HEK293 (cell line): ENCODE results near the gene PAQR8.

Experiments used
- CTCF ChIA-PET: fragments of 350-600 bp; formaldehyde crosslinking; extraction: SDS; loops from one replicate; lab custom pipeline; 2021; ENCODE audit warnings: antibody characterized with exemption; lab: Yijun Ruan, JAX
- POLR2A ChIA-PET: fragments of 300-600 bp; formaldehyde crosslinking; extraction: SDS; loops from one replicate; lab custom pipeline; 2020; ENCODE audit warnings: antibody characterized with exemption, inconsistent platforms; lab: Yijun Ruan, JAX
- H3K27ac ChIP-seq: fragments of 200-500 bp; sonication (Bioruptor generic); 2 replicates; pipeline ENCODE4 v1.5.1; 2014; ENCODE audit warnings: low read depth, low read length, control low read depth, inconsistent platforms; ENCODE audit errors: extremely low read depth
- H3K36me3 ChIP-seq, 2 experiments: fragments of 200-500 bp in 1 of 2; sonication (Bioruptor generic) in 1 of 2; 1 replicate in 1 of 2; 2 replicates in 1 of 2; pipeline ENCODE4 v1.5.1; 2014 to 2017; ENCODE audit warnings: inconsistent platforms in 2 of 2, low read length in 2 of 2; ENCODE audit not compliant: control insufficient read depth in 2 of 2, insufficient read depth in 1 of 2
- H3K4me1 ChIP-seq: fragments of 200-500 bp; sonication (Bioruptor generic); 2 replicates; pipeline ENCODE4 v1.5.1; 2014; ENCODE audit warnings: mild to moderate bottlenecking, low read length, inconsistent platforms; ENCODE audit not compliant: control insufficient read depth, insufficient read depth
- H3K4me3 ChIP-seq: 2 replicates; pipeline ENCODE4 v1.5.1; 2011; ENCODE audit warnings: low read depth, mild to moderate bottlenecking, control low read depth, low read length, moderate library complexity
- H3K9me3 ChIP-seq: fragments of 200-500 bp; sonication (Bioruptor generic); 2 replicates; pipeline ENCODE4 v1.5.1; 2014; ENCODE audit warnings: low read depth, low read length, inconsistent platforms; ENCODE audit not compliant: control insufficient read depth, insufficient read depth
- BCL11B ChIP-seq: fragments of 450-650 bp; formaldehyde crosslinking; IDR thresholded peaks from 2 replicates; pipeline ENCODE4 v1.5.1; 2016; ENCODE audit warnings: low read depth, missing biosample characterization, missing genetic modification characterization
- GLIS2 ChIP-seq: fragments of 450-650 bp; formaldehyde crosslinking; IDR thresholded peaks from 2 replicates; pipeline ENCODE4 v1.5.1; 2016; ENCODE audit warnings: missing biosample characterization, missing genetic modification characterization
- HOXC10 ChIP-seq: sonication (generic); formaldehyde crosslinking; IDR thresholded peaks from 2 replicates; pipeline ENCODE4 v1.8.1; 2023; ENCODE audit warnings: mild to moderate bottlenecking, missing genetic modification reagents
- KLF16 ChIP-seq: fragments of 450-650 bp; formaldehyde crosslinking; IDR thresholded peaks from 2 replicates; pipeline ENCODE4 v1.5.1; 2017; ENCODE audit warnings: missing biosample characterization, missing genetic modification characterization
- KLF7 ChIP-seq: fragments of 450-650 bp; formaldehyde crosslinking; IDR thresholded peaks from 2 replicates; pipeline ENCODE4 v1.5.1; 2016; ENCODE audit warnings: missing biosample characterization, missing genetic modification characterization, borderline replicate concordance
- ZNF112 ChIP-seq: fragments of 450-650 bp; formaldehyde crosslinking; IDR thresholded peaks from 2 replicates; pipeline ENCODE4 v1.5.0; 2017; ENCODE audit warnings: missing biosample characterization, missing genetic modification characterization
- ZNF175 ChIP-seq: fragments of 450-650 bp; formaldehyde crosslinking; IDR thresholded peaks from 2 replicates; pipeline ENCODE4 v1.5.1; 2016; ENCODE audit warnings: missing biosample characterization, missing genetic modification characterization
- ZNF214 ChIP-seq: fragments of 450-650 bp; formaldehyde crosslinking; IDR thresholded peaks from 2 replicates; pipeline ENCODE4 v1.5.1; 2017; ENCODE audit warnings: missing biosample characterization, mild to moderate bottlenecking, missing genetic modification characterization, borderline replicate concordance
- ZNF24 ChIP-seq: fragments of 450-650 bp; formaldehyde crosslinking; IDR thresholded peaks from 2 replicates; pipeline ENCODE4 v1.5.1; 2016; ENCODE audit warnings: missing biosample characterization, missing genetic modification characterization
- ZNF510 ChIP-seq: fragments of 450-650 bp; formaldehyde crosslinking; IDR thresholded peaks from 2 replicates; pipeline ENCODE4 v1.5.1; 2018; ENCODE audit warnings: mild to moderate bottlenecking, missing genetic modification characterization, missing biosample characterization; ENCODE audit not compliant: insufficient replicate concordance
- ZNF514 ChIP-seq: fragments of 450-650 bp; formaldehyde crosslinking; IDR thresholded peaks from 2 replicates; pipeline ENCODE4 v1.5.1; 2016; ENCODE audit warnings: missing biosample characterization, missing genetic modification characterization
- ZNF654 ChIP-seq: fragments of 450-650 bp; formaldehyde crosslinking; IDR thresholded peaks from 2 replicates; pipeline ENCODE4 v1.5.1; 2016; ENCODE audit warnings: low read depth, missing biosample characterization, missing genetic modification characterization
- ZNF76 ChIP-seq: fragments of 450-650 bp; formaldehyde crosslinking; IDR thresholded peaks from 2 replicates; pipeline ENCODE4; 2016; ENCODE audit warnings: low read depth, missing biosample characterization, missing genetic modification characterization, borderline replicate concordance
- ZSCAN30 ChIP-seq: fragments of 450-650 bp; IDR thresholded peaks from 2 replicates; pipeline ENCODE4 v1.5.1; 2018; ENCODE audit warnings: missing biosample characterization, mild to moderate bottlenecking, missing genetic modification characterization, moderate library complexity
- ZXDB ChIP-seq: fragments of 450-650 bp; formaldehyde crosslinking; IDR thresholded peaks from 2 replicates; pipeline ENCODE4 v1.5.1; 2016; ENCODE audit warnings: missing biosample characterization, missing genetic modification characterization
- TF ChIP-seq, protein P1 (sequence below): fragments of 450-650 bp; formaldehyde crosslinking; IDR thresholded peaks from 2 replicates; pipeline ENCODE4 v1.5.1; 2017; ENCODE audit warnings: missing biosample characterization, missing genetic modification characterization
- TF ChIP-seq, protein P2 (sequence below): fragments of 450-650 bp; formaldehyde crosslinking; IDR thresholded peaks from 2 replicates; pipeline ENCODE4 v1.5.1; 2016; ENCODE audit warnings: missing biosample characterization, missing genetic modification characterization
- TF ChIP-seq, protein P3 (sequence below): fragments of 450-650 bp; formaldehyde crosslinking; conservative IDR thresholded peaks from 2 replicates; pipeline ENCODE4 v1.5.1; 2016; ENCODE audit warnings: low read depth, missing biosample characterization, missing genetic modification characterization
- TF ChIP-seq, protein P4 (sequence below): fragments of 450-650 bp; formaldehyde crosslinking; IDR thresholded peaks from 2 replicates; pipeline ENCODE4 v1.5.1; 2017; ENCODE audit warnings: missing biosample characterization, missing genetic modification characterization
- TF ChIP-seq, protein P5 (sequence below): fragments of 450-650 bp; formaldehyde crosslinking; IDR thresholded peaks from 2 replicates; pipeline ENCODE4; 2016; ENCODE audit warnings: missing biosample characterization, missing genetic modification characterization
- TF ChIP-seq, protein P6 (sequence below): fragments of 450-650 bp; formaldehyde crosslinking; IDR thresholded peaks from 2 replicates; pipeline ENCODE4 v1.5.1; 2016; ENCODE audit warnings: missing biosample characterization, missing genetic modification characterization
- TF ChIP-seq, protein P7 (sequence below): fragments of 450-650 bp; formaldehyde crosslinking; IDR thresholded peaks from 2 replicates; pipeline ENCODE4 v1.5.1; 2016; ENCODE audit warnings: missing biosample characterization, missing genetic modification characterization, low read depth

The PAQR8 gene

DNA sequence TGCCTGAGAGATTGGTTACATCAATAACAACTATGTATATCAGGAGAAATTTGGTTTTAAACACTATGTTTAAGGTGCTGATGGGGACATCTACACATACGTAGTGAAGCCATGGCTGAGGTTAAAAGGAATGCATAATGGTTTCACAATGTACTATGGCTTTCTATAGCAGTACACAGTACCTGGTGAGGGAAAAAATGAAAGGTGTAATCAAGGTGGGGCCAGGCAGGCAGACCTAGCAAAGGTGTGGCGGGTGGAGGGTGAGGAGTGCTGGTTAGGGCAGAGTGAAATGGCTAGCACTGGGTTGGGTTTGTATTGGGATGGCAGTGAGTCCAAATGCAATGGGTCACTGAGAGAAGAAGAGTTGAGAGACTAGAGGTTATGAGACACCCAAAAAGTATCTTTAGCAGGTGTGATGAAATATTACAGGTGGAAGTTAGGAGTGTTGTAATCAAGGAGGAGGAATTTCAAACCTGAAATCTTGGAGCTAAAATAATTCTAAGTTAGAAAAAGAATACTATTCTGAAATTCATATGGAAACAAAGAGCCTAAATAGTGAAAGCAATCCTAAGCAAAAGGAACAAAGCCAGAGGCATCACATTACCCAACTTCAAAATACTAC, 22.3 kb downstream of the PAQR8 start:
- no peaks in the 10 kb centered on the region for H3K4me1 ChIP-seq
- H3K36me3 ChIP-seq: no peaks in the 10 kb centered on the region; a peak in 1 of 3 replicates
- CTCF ChIA-PET: interaction anchor here (0.6 to 0.8 kb wide), 3 partner anchors 98 to 394 kb away, joined by 3 to 6 read pairs (median 5); no protein-coding TSS in a partner anchor
- no peak overlapping the region for H3K27ac ChIP-seq
- no peak overlapping the region for H3K4me3 ChIP-seq
- TF ChIP-seq, protein P1, sequence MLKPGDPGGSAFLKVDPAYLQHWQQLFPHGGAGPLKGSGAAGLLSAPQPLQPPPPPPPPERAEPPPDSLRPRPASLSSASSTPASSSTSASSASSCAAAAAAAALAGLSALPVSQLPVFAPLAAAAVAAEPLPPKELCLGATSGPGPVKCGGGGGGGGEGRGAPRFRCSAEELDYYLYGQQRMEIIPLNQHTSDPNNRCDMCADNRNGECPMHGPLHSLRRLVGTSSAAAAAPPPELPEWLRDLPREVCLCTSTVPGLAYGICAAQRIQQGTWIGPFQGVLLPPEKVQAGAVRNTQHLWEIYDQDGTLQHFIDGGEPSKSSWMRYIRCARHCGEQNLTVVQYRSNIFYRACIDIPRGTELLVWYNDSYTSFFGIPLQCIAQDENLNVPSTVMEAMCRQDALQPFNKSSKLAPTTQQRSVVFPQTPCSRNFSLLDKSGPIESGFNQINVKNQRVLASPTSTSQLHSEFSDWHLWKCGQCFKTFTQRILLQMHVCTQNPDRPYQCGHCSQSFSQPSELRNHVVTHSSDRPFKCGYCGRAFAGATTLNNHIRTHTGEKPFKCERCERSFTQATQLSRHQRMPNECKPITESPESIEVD (tag by site-specific recombination): no peak
- TF ChIP-seq, protein P2, sequence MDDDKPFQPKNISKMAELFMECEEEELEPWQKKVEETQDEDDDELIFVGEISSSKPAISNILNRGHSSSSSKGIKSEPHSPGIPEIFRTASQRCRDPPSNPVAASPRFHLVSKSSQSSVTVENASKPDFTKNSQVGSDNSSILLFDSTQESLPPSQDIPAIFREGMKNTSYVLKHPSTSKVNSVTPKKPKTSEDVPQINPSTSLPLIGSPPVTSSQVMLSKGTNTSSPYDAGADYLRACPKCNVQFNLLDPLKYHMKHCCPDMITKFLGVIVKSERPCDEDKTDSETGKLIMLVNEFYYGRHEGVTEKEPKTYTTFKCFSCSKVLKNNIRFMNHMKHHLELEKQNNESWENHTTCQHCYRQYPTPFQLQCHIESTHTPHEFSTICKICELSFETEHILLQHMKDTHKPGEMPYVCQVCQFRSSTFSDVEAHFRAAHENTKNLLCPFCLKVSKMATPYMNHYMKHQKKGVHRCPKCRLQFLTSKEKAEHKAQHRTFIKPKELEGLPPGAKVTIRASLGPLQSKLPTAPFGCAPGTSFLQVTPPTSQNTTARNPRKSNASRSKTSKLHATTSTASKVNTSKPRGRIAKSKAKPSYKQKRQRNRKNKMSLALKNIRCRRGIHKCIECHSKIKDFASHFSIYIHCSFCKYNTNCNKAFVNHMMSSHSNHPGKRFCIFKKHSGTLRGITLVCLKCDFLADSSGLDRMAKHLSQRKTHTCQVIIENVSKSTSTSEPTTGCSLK (tag by site-specific recombination): no peak
- TF ChIP-seq BCL11B (no peak), HOXC10 (CRISPR knock-in tag) (no peak), ZNF175 (tag by site-specific recombination) (no peak), KLF7 (tag by site-specific recombination) (no peak), ZNF76 (no peak), ZSCAN30 (tag by site-specific recombination) (no peak), ZNF24 (tag by site-specific recombination) (no peak)
- TF ChIP-seq, protein P3, sequence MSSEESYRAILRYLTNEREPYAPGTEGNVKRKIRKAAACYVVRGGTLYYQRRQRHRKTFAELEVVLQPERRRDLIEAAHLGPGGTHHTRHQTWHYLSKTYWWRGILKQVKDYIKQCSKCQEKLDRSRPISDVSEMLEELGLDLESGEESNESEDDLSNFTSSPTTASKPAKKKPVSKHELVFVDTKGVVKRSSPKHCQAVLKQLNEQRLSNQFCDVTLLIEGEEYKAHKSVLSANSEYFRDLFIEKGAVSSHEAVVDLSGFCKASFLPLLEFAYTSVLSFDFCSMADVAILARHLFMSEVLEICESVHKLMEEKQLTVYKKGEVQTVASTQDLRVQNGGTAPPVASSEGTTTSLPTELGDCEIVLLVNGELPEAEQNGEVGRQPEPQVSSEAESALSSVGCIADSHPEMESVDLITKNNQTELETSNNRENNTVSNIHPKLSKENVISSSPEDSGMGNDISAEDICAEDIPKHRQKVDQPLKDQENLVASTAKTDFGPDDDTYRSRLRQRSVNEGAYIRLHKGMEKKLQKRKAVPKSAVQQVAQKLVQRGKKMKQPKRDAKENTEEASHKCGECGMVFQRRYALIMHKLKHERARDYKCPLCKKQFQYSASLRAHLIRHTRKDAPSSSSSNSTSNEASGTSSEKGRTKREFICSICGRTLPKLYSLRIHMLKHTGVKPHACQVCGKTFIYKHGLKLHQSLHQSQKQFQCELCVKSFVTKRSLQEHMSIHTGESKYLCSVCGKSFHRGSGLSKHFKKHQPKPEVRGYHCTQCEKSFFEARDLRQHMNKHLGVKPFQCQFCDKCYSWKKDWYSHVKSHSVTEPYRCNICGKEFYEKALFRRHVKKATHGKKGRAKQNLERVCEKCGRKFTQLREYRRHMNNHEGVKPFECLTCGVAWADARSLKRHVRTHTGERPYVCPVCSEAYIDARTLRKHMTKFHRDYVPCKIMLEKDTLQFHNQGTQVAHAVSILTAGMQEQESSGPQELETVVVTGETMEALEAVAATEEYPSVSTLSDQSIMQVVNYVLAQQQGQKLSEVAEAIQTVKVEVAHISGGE (tag by site-specific recombination): no peak
- TF ChIP-seq, protein P4, sequence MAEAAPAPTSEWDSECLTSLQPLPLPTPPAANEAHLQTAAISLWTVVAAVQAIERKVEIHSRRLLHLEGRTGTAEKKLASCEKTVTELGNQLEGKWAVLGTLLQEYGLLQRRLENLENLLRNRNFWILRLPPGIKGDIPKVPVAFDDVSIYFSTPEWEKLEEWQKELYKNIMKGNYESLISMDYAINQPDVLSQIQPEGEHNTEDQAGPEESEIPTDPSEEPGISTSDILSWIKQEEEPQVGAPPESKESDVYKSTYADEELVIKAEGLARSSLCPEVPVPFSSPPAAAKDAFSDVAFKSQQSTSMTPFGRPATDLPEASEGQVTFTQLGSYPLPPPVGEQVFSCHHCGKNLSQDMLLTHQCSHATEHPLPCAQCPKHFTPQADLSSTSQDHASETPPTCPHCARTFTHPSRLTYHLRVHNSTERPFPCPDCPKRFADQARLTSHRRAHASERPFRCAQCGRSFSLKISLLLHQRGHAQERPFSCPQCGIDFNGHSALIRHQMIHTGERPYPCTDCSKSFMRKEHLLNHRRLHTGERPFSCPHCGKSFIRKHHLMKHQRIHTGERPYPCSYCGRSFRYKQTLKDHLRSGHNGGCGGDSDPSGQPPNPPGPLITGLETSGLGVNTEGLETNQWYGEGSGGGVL: no peak
- POLR2A ChIA-PET: interaction anchor here (0.7 kb wide), 1 partner anchor 985 kb away, joined by 3 read pairs; no protein-coding TSS in a partner anchor
- H3K9me3 ChIP-seq: no peaks in the 10 kb centered on the region

DNA sequence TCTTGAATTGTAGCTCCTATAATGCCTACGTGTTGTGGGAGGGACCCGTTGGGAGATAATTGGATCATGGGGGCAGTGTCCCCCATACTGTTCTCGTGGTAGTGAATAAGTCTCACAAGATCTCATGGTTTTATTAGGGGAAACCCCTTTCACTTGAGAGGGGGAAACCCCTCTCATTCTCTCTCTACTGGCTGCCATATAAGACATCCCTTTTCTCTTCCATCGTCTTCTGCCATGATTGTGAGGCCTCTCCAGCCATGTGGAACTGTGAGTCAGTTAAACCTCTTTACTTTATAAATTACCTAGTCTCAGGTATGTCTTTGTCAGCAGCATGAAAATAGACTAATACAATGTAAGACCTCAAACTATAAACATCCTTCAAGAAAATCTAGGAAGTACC, 23.1 kb downstream of the PAQR8 start:
- no peaks in the 10 kb centered on the region for H3K9me3 ChIP-seq
- H3K4me1 ChIP-seq: peaks cover 3% of the 10 kb centered on the region
- no peak overlapping the region for H3K27ac ChIP-seq
- ChIA-PET POLR2A (no interaction called here), CTCF (interaction anchor here (0.6 to 0.7 kb wide), 3 partner anchors 23 to 393 kb away, joined by 3 to 6 read pairs (median 4); no protein-coding TSS in a partner anchor)
- no peaks in the 10 kb centered on the region; a peak in 1 of 3 replicates for H3K36me3 ChIP-seq
- TF ChIP-seq GLIS2 (tag by site-specific recombination): no peak
- TF ChIP-seq, protein P5, sequence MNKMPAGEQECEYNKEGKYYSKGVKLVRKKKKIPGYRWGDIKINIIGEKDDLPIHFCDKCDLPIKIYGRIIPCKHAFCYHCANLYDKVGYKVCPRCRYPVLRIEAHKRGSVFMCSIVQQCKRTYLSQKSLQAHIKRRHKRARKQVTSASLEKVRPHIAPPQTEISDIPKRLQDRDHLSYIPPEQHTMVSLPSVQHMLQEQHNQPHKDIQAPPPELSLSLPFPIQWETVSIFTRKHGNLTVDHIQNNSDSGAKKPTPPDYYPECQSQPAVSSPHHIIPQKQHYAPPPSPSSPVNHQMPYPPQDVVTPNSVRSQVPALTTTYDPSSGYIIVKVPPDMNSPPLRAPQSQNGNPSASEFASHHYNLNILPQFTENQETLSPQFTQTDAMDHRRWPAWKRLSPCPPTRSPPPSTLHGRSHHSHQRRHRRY (tag by site-specific recombination): no peak
- no peak for TF ChIP-seq ZNF514 (tag by site-specific recombination)
- TF ChIP-seq, protein P6, sequence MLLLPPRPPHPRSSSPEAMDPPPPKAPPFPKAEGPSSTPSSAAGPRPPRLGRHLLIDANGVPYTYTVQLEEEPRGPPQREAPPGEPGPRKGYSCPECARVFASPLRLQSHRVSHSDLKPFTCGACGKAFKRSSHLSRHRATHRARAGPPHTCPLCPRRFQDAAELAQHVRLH: no peak
- TF ChIP-seq KLF16 (tag by site-specific recombination): no peak
- no peak for TF ChIP-seq ZNF510
- TF ChIP-seq ZNF654: no peak
- TF ChIP-seq, protein P7, sequence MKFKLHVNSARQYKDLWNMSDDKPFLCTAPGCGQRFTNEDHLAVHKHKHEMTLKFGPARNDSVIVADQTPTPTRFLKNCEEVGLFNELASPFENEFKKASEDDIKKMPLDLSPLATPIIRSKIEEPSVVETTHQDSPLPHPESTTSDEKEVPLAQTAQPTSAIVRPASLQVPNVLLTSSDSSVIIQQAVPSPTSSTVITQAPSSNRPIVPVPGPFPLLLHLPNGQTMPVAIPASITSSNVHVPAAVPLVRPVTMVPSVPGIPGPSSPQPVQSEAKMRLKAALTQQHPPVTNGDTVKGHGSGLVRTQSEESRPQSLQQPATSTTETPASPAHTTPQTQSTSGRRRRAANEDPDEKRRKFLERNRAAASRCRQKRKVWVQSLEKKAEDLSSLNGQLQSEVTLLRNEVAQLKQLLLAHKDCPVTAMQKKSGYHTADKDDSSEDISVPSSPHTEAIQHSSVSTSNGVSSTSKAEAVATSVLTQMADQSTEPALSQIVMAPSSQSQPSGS (tag by site-specific recombination): no peak
- TF ChIP-seq ZNF112 (tag by site-specific recombination): no peak
- TF ChIP-seq ZNF214 (tag by site-specific recombination): no peak
- TF ChIP-seq ZXDB (tag by site-specific recombination): no peak
- H3K4me3 ChIP-seq: no peak overlapping the region
